Gastroesophageal sphincter (tissue), 3 donors: Measurements from ENCODE around the gene ZNF497.

ENCODE experiments used
- CTCF ChIP-seq, 4 experiments: fragments of 200-600 bp in 2 of 4; fragments of 450-650 bp in 2 of 4; sonication (generic) in 1 of 4; IDR thresholded peaks; one replicate each; pipeline ENCODE4 v1.5.1; 2017 to 2019; ENCODE audit warnings: antibody characterized with exemption in 4 of 4, mild to moderate bottlenecking in 2 of 4, moderate library complexity in 2 of 4
- POLR2A ChIP-seq, 2 donors: fragments of 450-650 bp; IDR thresholded peaks; one replicate each; pipeline ENCODE4 v1.6.1; 2017; ENCODE audit warnings: antibody characterized with exemption in 2 of 2, mild to moderate bottlenecking in 2 of 2, moderate library complexity in 1 of 2

GRCh38 chr19:58355908-58356765 lies 6.4 kb downstream of the ZNF497 start:
- no peak for TF ChIP-seq POLR2A (IDR thresholded peaks at IDR 0.05)
- no peak for TF ChIP-seq CTCF (IDR thresholded peaks at IDR 0.05)
